ENCODE results near the gene PPTC7. TPM values are rescaled to one million over a fixed set of nuclear protein-coding genes. Genes with fewer than 3 reads are reported as not detected.
"Not testable (repeated sequence)": the region's sequence is repeated elsewhere in the genome, so short reads cannot be mapped to it uniquely, and the experiment has no call there.

The PPTC7 gene
- total RNA-seq, 2 donors from 2014 or later: 11.2 to 21.8 TPM

DNA sequence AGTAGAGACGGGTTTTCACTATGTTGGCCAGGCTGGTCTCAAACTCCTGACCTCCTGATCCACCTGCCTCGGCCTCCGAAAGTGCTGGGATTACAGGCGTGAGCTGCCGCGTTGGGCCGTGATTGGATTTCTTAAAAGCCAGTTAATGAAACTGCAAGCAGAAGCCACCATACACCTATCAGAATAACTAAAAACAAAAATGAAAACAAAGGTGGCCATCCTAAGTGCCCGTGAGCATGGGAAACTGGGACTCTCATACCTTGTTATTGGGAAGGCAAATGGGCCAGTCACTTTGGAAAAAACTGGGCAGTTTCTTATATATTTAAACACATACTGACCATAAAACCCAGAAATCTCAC, 23.1 kb upstream of the PPTC7 start:
- Histone ChIP-seq H3K4me1 (replicated peaks) (no peaks in the 10 kb centered on the region), H3K36me3 (no peaks in the 10 kb centered on the region), H3K9me3 (no peaks in the 10 kb centered on the region), H3K4me3 (no peak overlapping the region), H3K27me3 (replicated peaks; ENCODE audit: insufficient read depth) (no peaks in the 10 kb centered on the region), H3K27ac (no peak overlapping the region)
- TF ChIP-seq POLR2AphosphoS5 (IDR thresholded peaks at IDR 0.05) (no peak), POLR2A (IDR thresholded peaks at IDR 0.05) (no peak)
- TF ChIP-seq, protein P1, sequence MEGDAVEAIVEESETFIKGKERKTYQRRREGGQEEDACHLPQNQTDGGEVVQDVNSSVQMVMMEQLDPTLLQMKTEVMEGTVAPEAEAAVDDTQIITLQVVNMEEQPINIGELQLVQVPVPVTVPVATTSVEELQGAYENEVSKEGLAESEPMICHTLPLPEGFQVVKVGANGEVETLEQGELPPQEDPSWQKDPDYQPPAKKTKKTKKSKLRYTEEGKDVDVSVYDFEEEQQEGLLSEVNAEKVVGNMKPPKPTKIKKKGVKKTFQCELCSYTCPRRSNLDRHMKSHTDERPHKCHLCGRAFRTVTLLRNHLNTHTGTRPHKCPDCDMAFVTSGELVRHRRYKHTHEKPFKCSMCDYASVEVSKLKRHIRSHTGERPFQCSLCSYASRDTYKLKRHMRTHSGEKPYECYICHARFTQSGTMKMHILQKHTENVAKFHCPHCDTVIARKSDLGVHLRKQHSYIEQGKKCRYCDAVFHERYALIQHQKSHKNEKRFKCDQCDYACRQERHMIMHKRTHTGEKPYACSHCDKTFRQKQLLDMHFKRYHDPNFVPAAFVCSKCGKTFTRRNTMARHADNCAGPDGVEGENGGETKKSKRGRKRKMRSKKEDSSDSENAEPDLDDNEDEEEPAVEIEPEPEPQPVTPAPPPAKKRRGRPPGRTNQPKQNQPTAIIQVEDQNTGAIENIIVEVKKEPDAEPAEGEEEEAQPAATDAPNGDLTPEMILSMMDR (IDR thresholded peaks at IDR 0.05): no peak
- WGBS: 92% methylated on average over 8 of the region's 8 CpGs
- intact Hi-C loops (cut with DNase I): no loop called here
- DNase-seq (ENCODE audit: low spot score): no peak

DNA sequence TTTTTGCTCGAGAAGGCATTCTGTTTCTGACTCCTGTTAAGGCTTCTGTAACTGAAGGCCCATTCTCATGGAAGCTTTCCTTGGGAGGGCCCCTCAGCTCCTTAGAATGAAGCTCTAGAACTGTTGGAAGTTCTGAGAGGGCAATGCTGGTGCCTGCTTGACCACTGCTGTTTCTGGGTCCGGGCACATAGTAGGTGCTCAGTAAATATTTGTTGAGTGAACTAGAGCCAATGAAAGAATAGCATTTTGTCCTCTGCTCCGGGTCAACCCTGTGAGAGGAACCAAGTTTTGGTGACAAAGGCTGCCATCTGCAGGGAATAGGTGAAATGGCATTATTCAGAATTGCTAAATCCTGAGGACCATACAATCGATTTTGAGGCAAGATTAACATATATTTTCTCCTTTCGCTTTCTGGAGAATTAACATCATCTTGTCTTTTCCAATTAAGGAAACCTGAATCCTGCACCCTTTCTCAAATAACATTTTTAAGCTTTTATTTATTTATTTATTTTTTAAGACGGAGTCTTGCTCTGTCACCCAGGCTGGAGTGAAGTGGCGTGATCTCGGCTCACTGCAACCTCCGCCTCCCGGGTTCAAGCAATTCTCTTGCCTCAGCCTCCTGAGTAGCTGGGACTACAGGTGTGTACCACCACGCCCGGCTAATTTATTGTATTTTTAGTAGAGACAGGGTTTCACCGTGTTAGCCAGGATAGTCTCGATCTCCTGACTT, 19.1 kb upstream of the PPTC7 start:
- not testable (repeated sequence) for H3K9me3 ChIP-seq; H3K36me3 ChIP-seq; H3K4me1 ChIP-seq (replicated peaks); H3K27me3 ChIP-seq (replicated peaks; ENCODE audit: insufficient read depth); H3K27ac ChIP-seq; H3K4me3 ChIP-seq
- 59% methylated on average over 14 of the region's 14 CpGs for WGBS
- TF ChIP-seq POLR2AphosphoS5 (IDR thresholded peaks at IDR 0.05): peak; percentile 41
- TF ChIP-seq, protein P1 (IDR thresholded peaks at IDR 0.05): peak; percentile 27 to 80 (median 74)
- DNase-seq (ENCODE audit: low spot score): peak; percentile 36
- intact Hi-C loops (cut with DNase I): loop anchor here (5.0 kb wide), 3 partner anchors 95 to 150 kb away; partner anchors contain the start of genes ARPC3, FAM216A and GPN3

DNA sequence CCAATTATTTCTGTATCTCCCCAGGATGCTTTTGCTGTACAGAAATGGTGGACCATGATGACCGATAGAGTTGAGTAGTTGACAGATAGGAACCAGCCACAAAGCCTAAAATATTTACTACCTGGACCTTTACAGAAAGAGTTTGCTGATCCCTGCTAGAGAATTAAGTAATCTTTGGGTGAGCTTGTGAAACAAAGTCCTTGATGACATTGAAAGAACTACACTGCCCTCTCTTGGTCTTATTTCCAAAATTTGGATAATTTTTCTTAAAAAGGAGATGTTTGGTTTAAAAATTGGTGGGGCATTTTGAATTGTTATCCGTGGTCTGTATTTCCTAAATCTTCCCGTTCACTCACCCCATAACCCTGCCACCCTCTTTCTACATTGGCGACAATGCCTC, 17.1 kb upstream of the PPTC7 start:
- H3K27me3 ChIP-seq (replicated peaks; ENCODE audit: insufficient read depth): no peaks in the 10 kb centered on the region
- no peak for DNase-seq (ENCODE audit: low spot score)
- H3K9me3 ChIP-seq: no peaks in the 10 kb centered on the region
- no peak overlapping the region for H3K27ac ChIP-seq
- no peak overlapping the region for H3K4me3 ChIP-seq
- intact Hi-C loops (cut with DNase I): loop anchor here (1.0 to 5.0 kb wide), 4 partner anchors 86 to 148 kb away; partner anchors contain the start of genes ARPC3, FAM216A and GPN3
- no peaks in the 10 kb centered on the region for H3K4me1 ChIP-seq (replicated peaks)
- 39% methylated on average over 4 of the region's 4 CpGs for WGBS
- TF ChIP-seq, protein P1 (IDR thresholded peaks at IDR 0.05): peak in 2 of 4 experiments; percentile 66 to 70
- no peak for TF ChIP-seq POLR2AphosphoS5 (IDR thresholded peaks at IDR 0.05)
- no peaks in the 10 kb centered on the region for H3K36me3 ChIP-seq

DNA sequence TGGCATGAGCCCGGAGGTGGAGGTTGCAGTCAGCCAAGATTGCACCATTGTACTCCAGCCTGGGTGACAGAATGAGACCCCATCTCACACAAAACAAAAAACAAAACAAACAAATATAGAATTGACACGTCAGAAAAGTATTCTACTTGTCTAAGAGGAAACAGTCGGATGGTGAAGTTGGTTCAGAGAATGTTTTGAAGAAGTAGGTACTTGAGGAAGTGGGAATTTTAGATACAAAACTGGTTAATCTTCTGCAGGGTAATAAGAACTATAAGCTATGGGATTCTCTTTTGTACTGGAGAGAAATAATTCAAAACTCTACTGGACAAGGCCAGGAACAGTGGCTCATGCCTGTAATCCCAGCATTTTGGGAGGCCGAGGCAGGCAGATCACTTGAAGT, 16.2 kb upstream of the PPTC7 start:
- no peak for TF ChIP-seq POLR2AphosphoS5 (IDR thresholded peaks at IDR 0.05)
- Histone ChIP-seq H3K4me1 (replicated peaks) (no peaks in the 10 kb centered on the region), H3K9me3 (no peaks in the 10 kb centered on the region), H3K27me3 (replicated peaks; ENCODE audit: insufficient read depth) (no peaks in the 10 kb centered on the region), H3K27ac (no peak overlapping the region), H3K36me3 (no peaks in the 10 kb centered on the region), H3K4me3 (no peak overlapping the region)
- no peak for DNase-seq (ENCODE audit: low spot score)
- intact Hi-C loops (cut with DNase I): no loop called here
- WGBS: 86% methylated on average over 4 of the region's 4 CpGs

DNA sequence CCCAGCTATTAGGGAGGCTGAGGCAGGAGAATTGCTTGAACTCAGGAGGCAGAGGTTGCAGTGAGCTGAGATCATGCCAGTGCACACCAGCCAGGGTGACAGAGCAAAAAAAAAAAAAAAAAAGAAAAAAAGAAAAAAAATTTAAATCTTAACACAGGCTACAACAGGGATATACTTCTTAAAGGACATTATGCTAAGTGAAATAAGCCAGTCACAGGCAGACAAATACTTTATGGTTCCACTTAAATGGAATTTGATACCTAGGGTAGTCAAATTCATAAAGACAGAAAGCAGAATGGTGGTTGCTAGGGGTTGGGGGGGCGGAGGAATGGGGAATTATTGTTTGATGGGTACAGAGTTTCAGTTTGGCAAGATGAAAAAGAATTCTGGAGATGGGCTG, 14.8 kb upstream of the PPTC7 start:
- Histone ChIP-seq H3K4me3 (no peak overlapping the region), H3K9me3 (no peaks in the 10 kb centered on the region), H3K27me3 (replicated peaks; ENCODE audit: insufficient read depth) (no peaks in the 10 kb centered on the region), H3K27ac (no peak overlapping the region), H3K4me1 (replicated peaks) (no peaks in the 10 kb centered on the region), H3K36me3 (no peaks in the 10 kb centered on the region)
- intact Hi-C loops (cut with DNase I): no loop called here
- no peak for DNase-seq (ENCODE audit: low spot score)
- TF ChIP-seq POLR2AphosphoS5 (IDR thresholded peaks at IDR 0.05) (no peak), POLR2A (IDR thresholded peaks at IDR 0.05) (no peak)
- TF ChIP-seq, protein P1 (IDR thresholded peaks at IDR 0.05): no peak
- WGBS: 59% methylated on average over 1 of the region's 1 CpG

DNA sequence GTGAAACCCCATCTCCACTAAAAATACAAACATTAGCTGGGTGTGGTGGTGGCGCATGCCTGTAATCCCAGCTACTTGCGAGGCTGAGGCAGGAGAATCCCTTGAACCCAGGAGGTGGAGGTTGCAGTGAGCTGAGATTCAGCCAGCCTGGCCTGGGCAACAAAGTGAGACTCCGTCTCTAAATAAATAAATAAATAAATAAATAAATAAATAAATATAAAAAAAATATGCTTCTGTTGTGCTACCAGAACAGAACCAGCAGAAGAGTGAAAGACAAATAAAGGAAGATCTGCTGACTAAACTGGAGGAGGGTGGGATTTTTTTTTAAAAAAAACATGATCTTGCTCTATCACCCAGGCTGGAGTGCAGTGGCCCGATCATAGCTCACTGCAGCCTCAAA, 9.8 kb upstream of the PPTC7 start:
- H3K27ac ChIP-seq; H3K4me3 ChIP-seq; intact Hi-C loops (cut with DNase I); H3K4me1 ChIP-seq (replicated peaks); DNase-seq (ENCODE audit: low spot score); H3K9me3 ChIP-seq; H3K36me3 ChIP-seq; H3K27me3 ChIP-seq (replicated peaks; ENCODE audit: insufficient read depth): not testable (repeated sequence)
- 85% methylated on average over 4 of the region's 4 CpGs for WGBS
